A673 (cell line): Measurements from ENCODE around the gene SNCAIP.

Experiments used
- CTCF ChIP-seq: fragments of 300-800, 200-600 bp; sonication (generic); conservative IDR thresholded peaks from 2 replicates; pipeline ENCODE4 v1.5.1; 2017; ENCODE audit warnings: low read depth, mild to moderate bottlenecking, antibody characterized with exemption, low read length, moderate library complexity, mixed read lengths
- EZH2 ChIP-seq: fragments of 200-600 bp; sonication (generic); IDR thresholded peaks from 2 replicates; pipeline ENCODE4 v1.6.1; 2017; ENCODE audit warnings: borderline replicate concordance, low read depth, mild to moderate bottlenecking, mixed read lengths, antibody characterized with exemption, low read length; ENCODE audit not compliant: poor library complexity, severe bottlenecking

- TF ChIP-seq CTCF = no peak
- no peak for TF ChIP-seq EZH2
Observed at GRCh38 chr5:122464191-122464590, 152.2 kb downstream of the SNCAIP start.
